RWPE2 (cell line): ENCODE measurements around the gene PROC.

Experiments used
- ATAC-seq: fragments of 200-7000 bp; cut with Tn5 transposase; 3 replicates; pipeline ENCODE4 v1.9.1; 2021; ENCODE audit warnings: low read depth
- DNase-seq: peaks from one replicate; pipeline ENCODE4 v3.0.0-alpha.2; 2020; ENCODE audit warnings: low spot score
- H3K27ac ChIP-seq: fragments of 450-650 bp; 2 replicates; pipeline ENCODE4 v1.5.1; 2017; ENCODE audit warnings: mild to moderate bottlenecking; ENCODE audit not compliant: poor library complexity, severe bottlenecking
- H3K27me3 ChIP-seq: fragments of 250-450 bp; sonication (Bioruptor Pico); 2 replicates; pipeline ENCODE4 v1.5.1; 2021; ENCODE audit warnings: mild to moderate bottlenecking, moderate library complexity; ENCODE audit not compliant: insufficient read depth, poor library complexity, severe bottlenecking
- H3K36me3 ChIP-seq: fragments of 250-450 bp; sonication (Bioruptor Pico); 2 replicates; pipeline ENCODE4 v1.5.1; 2020; ENCODE audit warnings: low read depth, mild to moderate bottlenecking, moderate library complexity
- H3K4me1 ChIP-seq: fragments of 250-450 bp; sonication (Bioruptor Pico); 2 replicates; pipeline ENCODE4 v1.5.1; 2021; ENCODE audit warnings: mild to moderate bottlenecking, moderate library complexity; ENCODE audit not compliant: insufficient read depth, poor library complexity, severe bottlenecking
- H3K4me3 ChIP-seq: fragments of 250-450 bp; sonication (Bioruptor Pico); 2 replicates; pipeline ENCODE4 v1.5.1; 2021; ENCODE audit warnings: mild to moderate bottlenecking, moderate library complexity; ENCODE audit not compliant: severe bottlenecking
- H3K9me3 ChIP-seq: fragments of 250-450 bp; sonication (Bioruptor Pico); 2 replicates; pipeline ENCODE4 v1.5.1; 2021; ENCODE audit warnings: mild to moderate bottlenecking, moderate library complexity; ENCODE audit not compliant: severe bottlenecking
- CTCF ChIP-seq: fragments of 450-650 bp; IDR thresholded peaks from one replicate; pipeline ENCODE4 v1.5.1; 2017; ENCODE audit warnings: mild to moderate bottlenecking, moderate library complexity; ENCODE audit not compliant: poor library complexity, severe bottlenecking

The PROC gene

DNA sequence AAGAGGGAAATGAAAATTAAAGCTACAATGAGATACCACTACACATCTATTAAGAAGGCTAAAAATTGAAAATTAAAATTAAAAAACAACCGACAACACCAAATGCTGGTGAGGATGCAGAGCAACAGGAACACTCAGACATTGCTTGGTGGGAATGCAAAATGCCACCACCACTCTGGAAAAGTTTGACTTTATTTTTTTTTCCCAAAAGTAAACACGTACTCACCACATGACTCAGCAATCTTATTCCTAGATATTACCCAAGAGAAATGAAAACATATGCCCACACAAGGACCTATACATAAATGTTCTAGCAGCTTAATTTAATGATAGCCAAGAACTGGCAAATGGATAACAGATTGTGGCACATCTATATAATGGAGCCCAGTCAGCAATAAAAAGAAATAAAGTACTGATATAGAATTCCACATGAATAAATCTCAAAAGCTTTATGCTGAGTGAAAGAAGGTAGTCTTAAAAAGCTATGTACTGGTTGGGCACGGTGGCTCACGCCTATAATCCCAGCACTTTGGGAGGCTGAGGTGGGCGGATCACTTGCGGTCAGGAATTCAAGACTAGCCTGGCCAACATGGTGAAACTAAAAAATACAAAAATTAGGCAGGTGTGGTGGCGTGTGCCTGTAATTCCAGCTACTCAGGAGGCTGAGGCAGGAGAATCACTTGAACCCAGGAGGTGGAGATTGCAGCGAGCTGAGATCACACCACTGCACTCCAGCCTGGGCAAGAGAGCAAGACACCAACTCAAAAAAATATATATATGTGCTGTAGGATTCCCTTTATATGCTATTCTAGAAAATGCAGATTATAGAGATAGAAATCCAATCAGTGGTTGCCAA, 4.2 kb upstream of the PROC start:
- Histone ChIP-seq H3K9me3 (no peaks in the 10 kb centered on the region), H3K4me1 (peaks cover 51% of the 10 kb centered on the region), H3K27me3 (no peaks in the 10 kb centered on the region), H3K4me3 (no peak overlapping the region), H3K27ac (peak overlapping the region; percentile 56), H3K36me3 (no peaks in the 10 kb centered on the region)
- DNase-seq = no peak
- TF ChIP-seq CTCF = no peak
- ATAC-seq = peak; percentile 40

DNA sequence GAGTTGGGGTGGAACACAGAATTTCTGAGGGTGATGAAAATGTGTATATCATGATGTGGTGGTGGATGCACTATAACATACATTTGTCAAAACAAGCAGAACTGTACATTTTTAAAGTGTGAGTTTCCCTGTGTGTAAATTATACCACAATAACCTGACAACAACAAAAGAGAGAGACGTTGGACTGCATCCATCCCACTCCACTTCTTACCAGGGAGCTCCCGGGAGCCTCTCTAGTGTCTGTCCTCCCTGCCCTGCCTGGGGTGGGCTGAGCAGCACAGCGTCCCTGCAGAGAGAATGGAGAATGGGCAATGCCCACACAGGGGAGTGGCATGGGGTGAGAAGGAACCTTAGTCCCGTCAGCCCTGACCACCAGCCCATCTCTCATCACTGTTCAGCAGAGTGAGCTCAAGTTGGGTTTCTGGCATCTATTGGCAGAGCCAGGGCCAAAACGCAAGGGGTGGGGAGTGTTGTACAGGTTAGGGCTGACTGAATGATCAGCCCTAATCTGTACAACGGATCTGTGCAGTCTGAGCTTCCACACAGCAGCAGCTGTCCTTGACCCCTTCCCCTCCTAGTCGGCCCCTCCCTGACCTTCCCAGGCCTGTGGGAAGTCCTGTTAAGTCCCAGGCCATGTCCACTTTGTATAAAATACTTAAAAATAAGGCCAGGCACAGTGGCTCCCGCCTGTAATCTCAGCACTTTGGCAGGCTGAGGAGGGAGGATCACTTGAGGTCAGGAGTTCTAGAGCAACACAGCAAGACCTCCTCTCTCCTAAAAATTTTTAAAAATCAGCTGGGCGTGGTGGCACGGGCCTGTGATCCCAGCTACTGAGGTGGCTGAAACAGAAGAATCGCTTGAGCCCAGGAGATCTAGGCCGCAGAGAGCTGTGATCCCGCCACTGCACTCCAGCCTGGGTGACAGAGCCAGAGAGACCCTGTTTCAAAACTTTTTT, 3.3 kb upstream of the PROC start:
- Histone ChIP-seq H3K4me1 (peaks cover 51% of the 10 kb centered on the region), H3K27me3 (no peaks in the 10 kb centered on the region), H3K9me3 (no peaks in the 10 kb centered on the region), H3K4me3 (no peak overlapping the region), H3K36me3 (no peaks in the 10 kb centered on the region), H3K27ac (peak overlapping the region; percentile 56)
- TF ChIP-seq CTCF = no peak
- ATAC-seq = no peak
- DNase-seq = no peak

DNA sequence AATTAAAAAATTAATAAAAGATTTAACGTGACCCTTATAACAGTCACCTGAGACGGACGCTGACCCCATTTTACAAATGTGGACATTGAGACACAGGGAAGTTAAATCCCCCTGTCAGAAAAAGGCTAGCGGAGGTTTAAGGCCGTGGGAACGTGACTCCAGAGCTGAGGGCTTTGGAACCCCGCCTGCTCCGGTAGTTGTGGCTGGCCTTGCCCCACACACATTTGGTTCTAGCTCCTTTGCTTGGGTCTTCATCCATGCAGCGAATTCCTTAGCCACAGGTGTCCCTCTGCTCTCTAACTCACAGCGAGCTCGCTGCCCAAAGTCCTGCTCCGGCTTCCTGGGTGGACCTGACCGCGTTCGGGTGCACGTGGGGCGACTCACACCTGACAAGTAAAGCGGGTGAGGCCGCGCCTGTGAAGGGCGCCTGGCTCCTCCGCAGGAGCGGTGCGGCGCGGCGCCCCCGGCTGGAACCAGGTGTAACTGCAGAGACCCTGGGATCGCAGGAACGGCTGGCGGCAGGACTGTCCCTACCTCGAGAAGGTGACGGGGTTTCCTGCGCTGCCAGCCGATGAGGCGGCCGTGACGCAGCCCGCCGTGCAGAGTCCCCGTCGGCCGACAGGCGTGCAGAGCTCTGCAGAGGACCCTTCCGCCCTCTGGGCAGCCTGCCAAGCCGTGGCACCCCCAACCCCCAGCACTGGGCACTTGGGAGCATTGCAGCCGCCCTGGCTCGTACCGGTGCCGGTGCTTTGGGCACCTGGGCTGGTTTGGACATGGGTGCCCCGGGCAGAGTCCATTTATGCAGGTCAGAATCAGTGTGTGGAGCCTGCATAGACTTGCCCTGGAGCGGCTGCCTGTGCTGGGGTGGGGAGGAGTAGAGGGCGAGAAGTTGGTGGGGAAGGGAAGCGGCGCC, 2.4 kb upstream of the PROC start:
- Histone ChIP-seq H3K4me3 (peak overlapping the region; percentile 7), H3K36me3 (no peaks in the 10 kb centered on the region), H3K9me3 (no peaks in the 10 kb centered on the region), H3K27ac (peak overlapping the region; percentile 56), H3K27me3 (no peaks in the 10 kb centered on the region), H3K4me1 (peaks cover 47% of the 10 kb centered on the region)
- peak; percentile 66 for TF ChIP-seq CTCF
- DNase-seq = no peak
- peak; percentile 51 for ATAC-seq

- ATAC-seq = peak; percentile 9; the same call in 1 of the 3 replicates
- H3K4me1 ChIP-seq = peaks cover 40% of the 10 kb centered on the region
- no peak overlapping the region for H3K4me3 ChIP-seq
- peak overlapping the region; percentile 56 for H3K27ac ChIP-seq
- DNase-seq = no peak
- no peaks in the 10 kb centered on the region for H3K27me3 ChIP-seq
- H3K36me3 ChIP-seq = no peaks in the 10 kb centered on the region
- no peak for TF ChIP-seq CTCF
- no peaks in the 10 kb centered on the region for H3K9me3 ChIP-seq
These were observed 1.7 kb upstream of the PROC start for GRCh38 chr2:127416506-127417001.
